8988T (cell line): Measurements from ENCODE around the gene ZNF277.
"Not testable (repeated sequence)": the region's sequence is repeated elsewhere in the genome, so short reads cannot be mapped to it uniquely, and the experiment has no call there.

Source experiments
- DNase-seq: peaks from one replicate; pipeline ENCODE4 v3.0.0; 2011

ZNF277 gene

GRCh38 chr7:112298543-112299100 lies 92.1 kb downstream of the ZNF277 start:
- DNase-seq: no peak

- no peak for DNase-seq
Measured at GRCh38 chr7:112300072-112300471, 93.6 kb downstream of the ZNF277 start.

GRCh38 chr7:112300831-112301407 lies 94.4 kb downstream of the ZNF277 start:
- DNase-seq: no peak

GRCh38 chr7:112302566-112302965 lies 96.1 kb downstream of the ZNF277 start:
- DNase-seq: no peak

GRCh38 chr7:112306903-112307302 lies 100.4 kb downstream of the ZNF277 start:
- no peak for DNase-seq

GRCh38 chr7:112307506-112307905 lies 101.0 kb downstream of the ZNF277 start:
- DNase-seq: no peak

- DNase-seq: no peak
Measured at GRCh38 chr7:112308974-112309373, 102.5 kb downstream of the ZNF277 start.

GRCh38 chr7:112316803-112317202 lies 110.3 kb downstream of the ZNF277 start:
- DNase-seq: not testable (repeated sequence)

GRCh38 chr7:112322070-112322469 lies 115.6 kb downstream of the ZNF277 start:
- no peak for DNase-seq

GRCh38 chr7:112327566-112327965 lies 121.1 kb downstream of the ZNF277 start:
- DNase-seq: no peak

GRCh38 chr7:112331492-112331891 lies 125.0 kb downstream of the ZNF277 start:
- DNase-seq: no peak

- DNase-seq: no peak
Measured at GRCh38 chr7:112334366-112334765, 127.9 kb downstream of the ZNF277 start.

GRCh38 chr7:112336261-112336660 lies 129.8 kb downstream of the ZNF277 start:
- no peak for DNase-seq

GRCh38 chr7:112336936-112337576 lies 130.6 kb downstream of the ZNF277 start:
- DNase-seq: no peak

- no peak for DNase-seq
Measured at GRCh38 chr7:112337892-112338291, 131.4 kb downstream of the ZNF277 start.

GRCh38 chr7:112338786-112339185 lies 132.3 kb downstream of the ZNF277 start:
- no peak for DNase-seq

GRCh38 chr7:112341464-112341863 lies 135.0 kb downstream of the ZNF277 start:
- no peak for DNase-seq

GRCh38 chr7:112346381-112347060 lies 140.0 kb downstream of the ZNF277 start:
- DNase-seq: no peak

- no peak for DNase-seq
Measured at GRCh38 chr7:112347088-112347487, 140.6 kb downstream of the ZNF277 start.

- DNase-seq: no peak
Measured at GRCh38 chr7:112350585-112350984, 144.1 kb downstream of the ZNF277 start.

GRCh38 chr7:112356596-112356995 lies 150.1 kb downstream of the ZNF277 start:
- DNase-seq: no peak

GRCh38 chr7:112357136-112357535 lies 150.6 kb downstream of the ZNF277 start:
- no peak for DNase-seq

- DNase-seq: no peak
Measured at GRCh38 chr7:112358513-112358912, 152.0 kb downstream of the ZNF277 start.

- no peak for DNase-seq
Measured at GRCh38 chr7:112359086-112359485, 152.6 kb downstream of the ZNF277 start.
